ENCODE measurements around the gene KLHL26.

The KLHL26 gene

GRCh38 chr19:18613589-18614234 lies 23.1 kb upstream of the KLHL26 start:
- no peak for TF ChIP-seq CTCF (IDR thresholded peaks at IDR 0.05; ENCODE audit: low read depth, low read length, missing control alignments)
- H3K4me3 ChIP-seq (ENCODE audit: low read depth, low read length), result no peak overlapping the region
- in situ Hi-C loops (cut with HindIII; ENCODE audit: low sequenced_read_pairs), result no loop called here
- no peak for DNase-seq (ENCODE audit: low read depth)

- no peak for DNase-seq (ENCODE audit: low read depth)
- TF ChIP-seq CTCF (IDR thresholded peaks at IDR 0.05; ENCODE audit: low read depth, low read length, missing control alignments), result no peak
- in situ Hi-C loops (cut with HindIII; ENCODE audit: low sequenced_read_pairs), result no loop called here
- H3K4me3 ChIP-seq (ENCODE audit: low read depth, low read length), result no peak overlapping the region
Observed at GRCh38 chr19:18616023-18616422, 20.8 kb upstream of the KLHL26 start.

- no peak for TF ChIP-seq CTCF (IDR thresholded peaks at IDR 0.05; ENCODE audit: low read depth, low read length, missing control alignments)
- no peak overlapping the region for H3K4me3 ChIP-seq (ENCODE audit: low read depth, low read length)
- no peak for DNase-seq (ENCODE audit: low read depth)
Observed at GRCh38 chr19:18617562-18617961, 19.3 kb upstream of the KLHL26 start.

GRCh38 chr19:18618236-18618635 lies 18.6 kb upstream of the KLHL26 start:
- TF ChIP-seq CTCF (IDR thresholded peaks at IDR 0.05; ENCODE audit: low read depth, low read length, missing control alignments), result no peak
- in situ Hi-C loops (cut with HindIII; ENCODE audit: low sequenced_read_pairs), result no loop called here
- H3K4me3 ChIP-seq (ENCODE audit: low read depth, low read length), result no peak overlapping the region
- no peak for DNase-seq (ENCODE audit: low read depth)

More at GRCh38 chr19:18617562-18617961, 19.3 kb upstream of the KLHL26 start:
- in situ Hi-C loops (cut with HindIII; ENCODE audit: low sequenced_read_pairs), result no loop called here

- DNase-seq (ENCODE audit: low read depth), result no peak
- TF ChIP-seq CTCF (IDR thresholded peaks at IDR 0.05; ENCODE audit: low read depth, low read length, missing control alignments), result no peak
- no peak overlapping the region for H3K4me3 ChIP-seq (ENCODE audit: low read depth, low read length)
- in situ Hi-C loops (cut with HindIII; ENCODE audit: low sequenced_read_pairs), result no loop called here
Observed at GRCh38 chr19:18620311-18620710, 16.5 kb upstream of the KLHL26 start.

- no peak for DNase-seq (ENCODE audit: low read depth)
- in situ Hi-C loops (cut with HindIII; ENCODE audit: low sequenced_read_pairs), result no loop called here
Observed at GRCh38 chr19:18620902-18621301, 15.9 kb upstream of the KLHL26 start.

More at GRCh38 chr19:18620902-18621301, 15.9 kb upstream of the KLHL26 start:
- H3K4me3 ChIP-seq (ENCODE audit: low read depth, low read length), result no peak overlapping the region
- no peak for TF ChIP-seq CTCF (IDR thresholded peaks at IDR 0.05; ENCODE audit: low read depth, low read length, missing control alignments)

Data from astrocyte of the cerebellum (primary cell).